Astrocyte (in vitro differentiated cells and primary cell): ENCODE measurements around the gene TCEAL4.

Experiments used
- EZH2 ChIP-seq: IDR thresholded peaks from 2 replicates; pipeline ENCODE4 v1.6.1; 2012; ENCODE audit warnings: mild to moderate bottlenecking, low read length, inconsistent platforms; ENCODE audit not compliant: insufficient read depth
- TF ChIP-seq, protein P1 (sequence below): IDR thresholded peaks from 2 replicates; pipeline ENCODE4 v1.5.1; 2011; ENCODE audit warnings: low read depth, mild to moderate bottlenecking, inconsistent platforms, low read length, moderate library complexity; ENCODE audit not compliant: insufficient read depth

DNA sequence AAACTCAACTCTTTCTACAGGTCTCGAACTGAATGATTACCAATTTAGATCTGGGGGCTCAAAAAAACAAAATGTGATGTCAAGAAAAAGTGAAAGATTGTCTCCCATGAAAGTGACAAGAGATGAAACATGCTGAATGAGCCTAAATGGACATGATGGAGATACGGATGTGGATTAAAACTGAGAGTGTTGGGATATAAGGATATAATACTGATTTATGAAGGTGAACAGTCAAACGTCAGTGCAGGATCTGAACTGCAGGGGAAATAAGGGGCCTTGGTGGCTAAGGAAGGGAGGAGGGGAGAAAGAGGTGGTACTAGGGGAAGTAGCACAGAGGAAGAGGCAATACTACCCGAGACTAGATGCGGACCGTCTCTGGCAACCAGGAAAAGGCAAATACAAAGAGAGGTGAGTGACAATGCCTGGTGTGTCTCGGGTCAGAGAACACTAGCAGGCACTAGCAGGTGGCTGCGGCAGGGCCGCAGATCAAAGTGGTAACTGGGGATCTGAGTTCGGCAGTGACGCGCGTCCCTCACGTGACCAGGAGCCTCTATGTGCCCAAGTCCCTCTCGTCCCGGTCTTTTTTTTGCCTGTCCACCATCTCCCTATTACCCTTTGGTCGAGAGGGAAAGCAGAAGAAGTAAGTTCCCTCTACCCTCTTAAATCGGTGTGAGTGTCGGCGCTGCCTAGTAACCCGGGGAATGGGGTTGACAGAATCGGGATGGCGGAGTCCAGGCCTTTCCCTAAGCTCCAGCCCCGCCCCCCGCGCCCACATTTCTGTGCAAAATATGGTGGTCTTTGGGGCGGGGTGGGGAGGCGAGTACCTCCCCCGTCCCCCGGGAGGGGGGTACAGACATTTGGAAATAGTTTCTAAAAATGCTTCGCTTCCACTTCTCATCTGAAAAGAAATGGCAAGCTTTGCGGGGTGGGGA, 43.3 kb downstream of the TCEAL4 start, which contains the start of gene TCEAL1:
- no peak for TF ChIP-seq EZH2
- TF ChIP-seq, protein P1, sequence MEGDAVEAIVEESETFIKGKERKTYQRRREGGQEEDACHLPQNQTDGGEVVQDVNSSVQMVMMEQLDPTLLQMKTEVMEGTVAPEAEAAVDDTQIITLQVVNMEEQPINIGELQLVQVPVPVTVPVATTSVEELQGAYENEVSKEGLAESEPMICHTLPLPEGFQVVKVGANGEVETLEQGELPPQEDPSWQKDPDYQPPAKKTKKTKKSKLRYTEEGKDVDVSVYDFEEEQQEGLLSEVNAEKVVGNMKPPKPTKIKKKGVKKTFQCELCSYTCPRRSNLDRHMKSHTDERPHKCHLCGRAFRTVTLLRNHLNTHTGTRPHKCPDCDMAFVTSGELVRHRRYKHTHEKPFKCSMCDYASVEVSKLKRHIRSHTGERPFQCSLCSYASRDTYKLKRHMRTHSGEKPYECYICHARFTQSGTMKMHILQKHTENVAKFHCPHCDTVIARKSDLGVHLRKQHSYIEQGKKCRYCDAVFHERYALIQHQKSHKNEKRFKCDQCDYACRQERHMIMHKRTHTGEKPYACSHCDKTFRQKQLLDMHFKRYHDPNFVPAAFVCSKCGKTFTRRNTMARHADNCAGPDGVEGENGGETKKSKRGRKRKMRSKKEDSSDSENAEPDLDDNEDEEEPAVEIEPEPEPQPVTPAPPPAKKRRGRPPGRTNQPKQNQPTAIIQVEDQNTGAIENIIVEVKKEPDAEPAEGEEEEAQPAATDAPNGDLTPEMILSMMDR, result no peak
